Fibroblast of skin of abdomen (primary cell): ENCODE measurements around the gene PARVA.

Experiments used
- DNase-seq: peaks from one replicate; pipeline ENCODE4 v3.0.0-alpha.2; 2013

The PARVA gene

GRCh38 chr11:12460466-12460865 is 83.1 kb downstream of the PARVA start:
- DNase-seq, result no peak

GRCh38 chr11:12461516-12461915 is 84.1 kb downstream of the PARVA start:
- DNase-seq, result no peak

- DNase-seq, result no peak
Observed at GRCh38 chr11:12464303-12464702, 86.9 kb downstream of the PARVA start.

- no peak for DNase-seq
Observed at GRCh38 chr11:12465332-12465731, 88.0 kb downstream of the PARVA start.

- no peak for DNase-seq
Observed at GRCh38 chr11:12467610-12468009, 90.2 kb downstream of the PARVA start.

- peak; percentile 33 for DNase-seq
Observed at GRCh38 chr11:12469451-12469850, 92.1 kb downstream of the PARVA start.

GRCh38 chr11:12470236-12470635 is 92.9 kb downstream of the PARVA start:
- DNase-seq, result no peak

GRCh38 chr11:12472401-12473005 is 95.1 kb downstream of the PARVA start:
- DNase-seq, result no peak

GRCh38 chr11:12473381-12473780 is 96.0 kb downstream of the PARVA start:
- DNase-seq, result no peak

- DNase-seq, result no peak
Observed at GRCh38 chr11:12474871-12475270, 97.5 kb downstream of the PARVA start.

- peak; percentile 74 for DNase-seq
Observed at GRCh38 chr11:12478743-12479142, 101.4 kb downstream of the PARVA start.

- no peak for DNase-seq
Observed at GRCh38 chr11:12480401-12480800, 103.0 kb downstream of the PARVA start.

- no peak for DNase-seq
Observed at GRCh38 chr11:12482839-12483238, 105.5 kb downstream of the PARVA start.

- DNase-seq, result no peak
Observed at GRCh38 chr11:12483604-12484003, 106.2 kb downstream of the PARVA start.

- no peak for DNase-seq
Observed at GRCh38 chr11:12485328-12485727, 108.0 kb downstream of the PARVA start.

- DNase-seq, result no peak
Observed at GRCh38 chr11:12489246-12489772, 111.9 kb downstream of the PARVA start.

GRCh38 chr11:12494699-12495098 is 117.3 kb downstream of the PARVA start:
- peak; percentile 67 for DNase-seq

GRCh38 chr11:12496181-12497025 is 119.0 kb downstream of the PARVA start:
- DNase-seq, result peak; percentile 14

GRCh38 chr11:12497431-12497830 is 120.1 kb downstream of the PARVA start:
- no peak for DNase-seq

GRCh38 chr11:12499071-12499470 is 121.7 kb downstream of the PARVA start:
- no peak for DNase-seq

GRCh38 chr11:12502046-12502445 is 124.7 kb downstream of the PARVA start:
- peak; percentile 70 for DNase-seq

- DNase-seq, result no peak
Observed at GRCh38 chr11:12503039-12503484, 125.7 kb downstream of the PARVA start.

GRCh38 chr11:12503886-12504285 is 126.5 kb downstream of the PARVA start:
- no peak for DNase-seq

GRCh38 chr11:12505183-12505582 is 127.8 kb downstream of the PARVA start:
- no peak for DNase-seq
